K562 (cell line): ENCODE data around the gene SLC16A12. TPM values are rescaled to one million over a fixed set of nuclear protein-coding genes. Genes with fewer than 3 reads are reported as not detected.

Experiments
- ATAC-seq: fragments of 200-7000 bp; cut with Tn5 transposase; 3 replicates; pipeline ENCODE4 v1.9.1; 2020; ENCODE audit warnings: moderate library complexity
- BruUV-seq: library from RNA; stranded (reverse); fragments of 400-500 nt; replicated peaks from 2 replicates; lab custom pipeline; 2021; lab: Mats Ljungman, UMichigan
- CTCF ChIA-PET: fragments of 300-600 bp; formaldehyde crosslinking; extraction: SDS; loops from one replicate; lab custom pipeline; 2021; ENCODE audit warnings: low intra/inter-chr PET ratio; lab: Yijun Ruan, JAX
- POLR2A ChIA-PET: fragments of 300-600, 350-650 bp; sonication (Branson Sonifier 250); formaldehyde crosslinking; extraction: SDS; loops from one replicate; lab custom pipeline; 2021; ENCODE audit warnings: antibody characterized with exemption, inconsistent platforms; lab: Yijun Ruan, JAX
- DNase-seq, 4 experiments: peaks; one replicate each; pipeline versions ENCODE4 v3.0.0 to v3.0.0-alpha.2; 2011 to 2018; ENCODE audit warnings: low spot score in 3 of 4, mixed read lengths in 3 of 4; ENCODE audit errors: extremely low read depth in 1 of 4
- FAIRE-seq: peaks from 2 replicates; lab custom pipeline; 2011; peaks lifted over from hg19 to GRCh38; lab: Jason Lieb, UNC
- H2AFZ ChIP-seq: 2 replicates; pipeline ENCODE4 v1.6.0; 2011; ENCODE audit warnings: low read depth, low read length, control low read depth, inconsistent platforms
- H3K27ac ChIP-seq: fragments of 200-600 bp; 3 replicates; pipeline ENCODE4 v1.8.0; 2011; ENCODE audit warnings: low read depth, mild to moderate bottlenecking, control low read depth, inconsistent platforms, low read length, moderate library complexity, mixed read lengths; ENCODE audit errors: extremely low read depth
- H3K27me3 ChIP-seq, 2 experiments: fragments of 300-600 bp in 1 of 2; 2 replicates in 1 of 2; 3 replicates in 1 of 2; pipeline versions ENCODE4 v1.6.0 to v1.8.0; 2011; ENCODE audit warnings: inconsistent platforms in 2 of 2, low read length in 2 of 2, mild to moderate bottlenecking in 1 of 2, mixed read lengths in 1 of 2, moderate library complexity in 1 of 2; ENCODE audit not compliant: control insufficient read depth in 2 of 2, insufficient read depth in 2 of 2
- H3K36me3 ChIP-seq: fragments of 300-600 bp; 3 replicates; pipeline ENCODE4 v1.8.0; 2011; ENCODE audit warnings: mild to moderate bottlenecking, low read length, inconsistent platforms; ENCODE audit not compliant: control insufficient read depth, insufficient read depth
- H3K4me1 ChIP-seq, 2 experiments: fragments of 200-600 bp in 1 of 2; replicated peaks in 1 of 2; 2 replicates in 1 of 2; 3 replicates in 1 of 2; pipeline versions ENCODE4 v1.5.1 to v1.8.0; 2011; ENCODE audit warnings: inconsistent platforms in 2 of 2, low read length in 2 of 2, mild to moderate bottlenecking in 1 of 2, mixed read lengths in 1 of 2, moderate library complexity in 1 of 2; ENCODE audit not compliant: control insufficient read depth in 2 of 2, insufficient read depth in 2 of 2
- H3K4me2 ChIP-seq: 2 replicates; pipeline ENCODE4 v1.6.1; 2011; ENCODE audit warnings: low read length, control low read depth, inconsistent platforms, mixed read lengths; ENCODE audit not compliant: insufficient read depth
- H3K4me3 ChIP-seq: fragments of 200-600 bp; sonication (generic), shearing (Covaris generic); 2 replicates; pipeline ENCODE4 v1.5.1; 2016; ENCODE audit warnings: control low read depth, inconsistent platforms
- H3K79me2 ChIP-seq: fragments of 200-600 bp; 3 replicates; pipeline ENCODE4 v1.8.0; 2011; ENCODE audit warnings: low read length, inconsistent platforms; ENCODE audit not compliant: control insufficient read depth, insufficient read depth
- H3K9ac ChIP-seq, 2 experiments: 2 replicates each; pipeline versions ENCODE4 v1.6.0 to v1.6.1; 2011; ENCODE audit warnings: low read depth in 2 of 2, low read length in 2 of 2, control low read depth in 1 of 2, inconsistent platforms in 1 of 2, mild to moderate bottlenecking in 1 of 2, mixed read lengths in 1 of 2; ENCODE audit not compliant: insufficient read depth in 1 of 2
- H3K9me1 ChIP-seq: one replicate; pipeline ENCODE4 v1.6.0; 2011; ENCODE audit warnings: inconsistent platforms, mild to moderate bottlenecking, low read length, moderate library complexity; ENCODE audit not compliant: control insufficient read depth, insufficient read depth
- H3K9me3 ChIP-seq: replicated peaks from 2 replicates; pipeline ENCODE4 v1.5.1; 2011; ENCODE audit warnings: low read depth, low read length, inconsistent platforms; ENCODE audit not compliant: control insufficient read depth, insufficient read depth
- H4K20me1 ChIP-seq: replicated peaks from 2 replicates; pipeline ENCODE4 v1.6.1; 2011; ENCODE audit warnings: low read length, inconsistent platforms, mixed read lengths; ENCODE audit not compliant: control insufficient read depth, insufficient read depth
- GTF2F1 ChIP-seq: IDR thresholded peaks from 2 replicates; pipeline ENCODE4 v1.6.1; 2011; ENCODE audit warnings: low read depth, low read length, improper control_type of control experiment
- ILK ChIP-seq: fragments of 450-650 bp; IDR thresholded peaks from 2 replicates; pipeline ENCODE4 v1.6.1; 2016; ENCODE audit warnings: missing genetic modification characterization, low read depth, mild to moderate bottlenecking, missing compliant biosample characterization, moderate library complexity, borderline replicate concordance
- MXI1 ChIP-seq: IDR thresholded peaks from 2 replicates; pipeline ENCODE4 v1.6.1; 2011; ENCODE audit warnings: low read depth, mild to moderate bottlenecking, improper control_type of control experiment, low read length
- STAG1 ChIP-seq: sonication (generic); formaldehyde crosslinking; IDR thresholded peaks from 2 replicates; pipeline ENCODE4 v1.5.0; 2020; ENCODE audit warnings: missing genetic modification reagents, borderline replicate concordance
- THRB ChIP-seq: fragments of 450-650 bp; formaldehyde crosslinking; conservative IDR thresholded peaks from 2 replicates; pipeline ENCODE4 v1.4.0; 2022; ENCODE audit warnings: mild to moderate bottlenecking, missing genetic modification characterization
- ZKSCAN3 ChIP-seq: fragments of 250-450 bp; sonication (Bioruptor Pico); IDR thresholded peaks from 2 replicates; pipeline ENCODE4 v1.4.0; 2020
- ZNF280B ChIP-seq: fragments of 250-450 bp; sonication (Bioruptor Pico); IDR thresholded peaks from 2 replicates; pipeline ENCODE4 v1.5.1; 2021; ENCODE audit warnings: mild to moderate bottlenecking
- ZNF589 ChIP-seq: fragments of 200-800 bp; sonication (Bioruptor generic); IDR thresholded peaks from 2 replicates; pipeline ENCODE4 v1.6.1; 2016; ENCODE audit warnings: low read depth, missing genetic modification characterization, missing compliant biosample characterization
- ZZZ3 ChIP-seq: fragments of 450-650 bp; IDR thresholded peaks from 2 replicates; pipeline ENCODE4 v1.6.1; 2016; ENCODE audit warnings: antibody characterized with exemption, mild to moderate bottlenecking, moderate library complexity
- WGBS: fragments of 100-300 bp; shearing (Covaris generic); methylation state at CpG from one replicate; pipeline ENCODE4 v1.1.6; 2016; ENCODE audit warnings: low coverage, mixed read lengths; ENCODE audit not compliant: insufficient coverage; ENCODE audit errors: missing lambda C conversion rate; 5-methylcytosine and 5-hydroxymethylcytosine counted together
- in situ Hi-C: fragments of 300-500 bp; cut with MboI; formaldehyde crosslinking; loops from 4 replicates; pipeline ENCODE4 v1.15.0; 2018; ENCODE audit warnings: inconsistent platforms, mixed read lengths
- intact Hi-C: fragments of 100-400 bp; cut with micrococcal nuclease; formaldehyde crosslinking; loops from 2 replicates; pipeline ENCODE4 v1.14.2; 2022
- polyA plus RNA-seq, 8 experiments: library from polyadenylated mRNA; depleted of rRNA in 4 of 8; stranded (reverse) in 5 of 8; unstranded in 3 of 8; fragments of >200 nt; fragmentation: Nextera tagmentation in 2 of 8; fragmentation: Illumina TruSeq in 1 of 8; extraction: Ambion mirVana in 2 of 8; extraction: Trizol in 1 of 8; gene quantifications; 2 replicates each; pipeline versions ENCODE4 v1.2.1 to v1.2.3, GENCODE V29; 2011 to 2014; ENCODE audit warnings: inconsistent platforms in 1 of 8, missing spikeins in 1 of 8
- total RNA-seq, 7 experiments: library from RNA; depleted of rRNA in 6 of 7; stranded (reverse); fragments of >200 nt in 6 of 7; fragmentation: Illumina TruSeq in 2 of 7; extraction: Trizol in 2 of 7; gene quantifications; 2 replicates each; pipeline versions ENCODE4 v1.2.1 to v1.2.3, GENCODE V29; 2011 to 2021; ENCODE audit warnings: low replicate concordance in 1 of 7
- TF ChIP-seq, protein P1 (sequence below): fragments of 250-450 bp; sonication (Bioruptor Pico); IDR thresholded peaks from 2 replicates; pipeline ENCODE4 v1.8.0; 2021; ENCODE audit warnings: mild to moderate bottlenecking, moderate library complexity
- TF ChIP-seq, protein P2 (sequence below): fragments of 250-450 bp; sonication (Bioruptor Pico); IDR thresholded peaks from 2 replicates; pipeline ENCODE4 v1.5.0; 2020; ENCODE audit warnings: mild to moderate bottlenecking, borderline replicate concordance

Gene SLC16A12
- total and polyA plus RNA-seq, 9 of the 15 experiments (the other 6 are each of a cell fraction or from before 2014, with no cell fraction given): not detected

GRCh38 chr10:89549510-89549909 is 14.1 kb upstream of the SLC16A12 start:
- Histone ChIP-seq H3K9me1 (no peaks in the 10 kb centered on the region), H3K27ac (no peak overlapping the region), H3K36me3 (no peaks in the 10 kb centered on the region)
- POLR2A ChIA-PET: no interaction called here
- BruUV-seq: no TSS peak
- ATAC-seq: no peak
- TF ChIP-seq THRB (CRISPR knock-in tag) (no peak), ZNF280B (CRISPR knock-in tag) (no peak), GTF2F1 (no peak), STAG1 (no peak), ZNF589 (CRISPR knock-in tag) (no peak), ILK (tag) (no peak), MXI1 (no peak), ZZZ3 (no peak), ZKSCAN3 (CRISPR knock-in tag) (no peak)
- TF ChIP-seq, protein P1, sequence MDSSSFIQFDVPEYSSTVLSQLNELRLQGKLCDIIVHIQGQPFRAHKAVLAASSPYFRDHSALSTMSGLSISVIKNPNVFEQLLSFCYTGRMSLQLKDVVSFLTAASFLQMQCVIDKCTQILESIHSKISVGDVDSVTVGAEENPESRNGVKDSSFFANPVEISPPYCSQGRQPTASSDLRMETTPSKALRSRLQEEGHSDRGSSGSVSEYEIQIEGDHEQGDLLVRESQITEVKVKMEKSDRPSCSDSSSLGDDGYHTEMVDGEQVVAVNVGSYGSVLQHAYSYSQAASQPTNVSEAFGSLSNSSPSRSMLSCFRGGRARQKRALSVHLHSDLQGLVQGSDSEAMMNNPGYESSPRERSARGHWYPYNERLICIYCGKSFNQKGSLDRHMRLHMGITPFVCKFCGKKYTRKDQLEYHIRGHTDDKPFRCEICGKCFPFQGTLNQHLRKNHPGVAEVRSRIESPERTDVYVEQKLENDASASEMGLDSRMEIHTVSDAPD (CRISPR knock-in tag): no peak
- TF ChIP-seq, protein P2, sequence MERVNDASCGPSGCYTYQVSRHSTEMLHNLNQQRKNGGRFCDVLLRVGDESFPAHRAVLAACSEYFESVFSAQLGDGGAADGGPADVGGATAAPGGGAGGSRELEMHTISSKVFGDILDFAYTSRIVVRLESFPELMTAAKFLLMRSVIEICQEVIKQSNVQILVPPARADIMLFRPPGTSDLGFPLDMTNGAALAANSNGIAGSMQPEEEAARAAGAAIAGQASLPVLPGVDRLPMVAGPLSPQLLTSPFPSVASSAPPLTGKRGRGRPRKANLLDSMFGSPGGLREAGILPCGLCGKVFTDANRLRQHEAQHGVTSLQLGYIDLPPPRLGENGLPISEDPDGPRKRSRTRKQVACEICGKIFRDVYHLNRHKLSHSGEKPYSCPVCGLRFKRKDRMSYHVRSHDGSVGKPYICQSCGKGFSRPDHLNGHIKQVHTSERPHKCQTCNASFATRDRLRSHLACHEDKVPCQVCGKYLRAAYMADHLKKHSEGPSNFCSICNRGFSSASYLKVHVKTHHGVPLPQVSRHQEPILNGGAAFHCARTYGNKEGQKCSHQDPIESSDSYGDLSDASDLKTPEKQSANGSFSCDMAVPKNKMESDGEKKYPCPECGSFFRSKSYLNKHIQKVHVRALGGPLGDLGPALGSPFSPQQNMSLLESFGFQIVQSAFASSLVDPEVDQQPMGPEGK (CRISPR knock-in tag): no peak
- TF ChIP-seq, all 486 proteins: peak for 0
- H3K27me3 ChIP-seq: no peaks in the 10 kb centered on the region
- no peaks in the 10 kb centered on the region for H3K4me1 ChIP-seq
- H3K79me2 ChIP-seq: no peaks in the 10 kb centered on the region
- H3K4me2 ChIP-seq: no peak overlapping the region
- DNase-seq: no peak
- in situ Hi-C loops (no loop called here), intact Hi-C loops (no loop called here)
- no peaks in the 10 kb centered on the region for H3K9me3 ChIP-seq
- no peak overlapping the region for H2AFZ ChIP-seq
- 0% methylated on average over 1 of the region's 1 CpG for WGBS
- H3K4me3 ChIP-seq: no peak overlapping the region
- no peak for FAIRE-seq
- CTCF ChIA-PET: no interaction called here
- H3K9ac ChIP-seq: no peak overlapping the region
- no peaks in the 10 kb centered on the region for H4K20me1 ChIP-seq
